Mesendoderm (in vitro differentiated cells): ENCODE data around the gene MIOS.

Experiments used
- DNase-seq: peaks from one replicate; pipeline ENCODE4 v3.0.0; 2013
- H2AK5ac ChIP-seq: 2 replicates; pipeline ENCODE4 v1.6.1; 2013; ENCODE audit warnings: low read length, inconsistent platforms
- H2BK120ac ChIP-seq: 2 replicates; pipeline ENCODE4 v1.6.1; 2013; ENCODE audit warnings: low read depth, mild to moderate bottlenecking, low read length, moderate library complexity, mixed read lengths
- H2BK15ac ChIP-seq: replicated peaks from 2 replicates; pipeline ENCODE4 v1.6.1; 2013; ENCODE audit warnings: low read depth, mild to moderate bottlenecking, moderate library complexity
- H2BK5ac ChIP-seq: 2 replicates; pipeline ENCODE4 v1.6.1; 2013; ENCODE audit warnings: low read length, inconsistent platforms
- H3K18ac ChIP-seq: 2 replicates; pipeline ENCODE4 v1.6.1; 2013; ENCODE audit warnings: mild to moderate bottlenecking, low read length, mixed read lengths
- H3K23ac ChIP-seq: one replicate; pipeline ENCODE4 v1.6.1; 2013; ENCODE audit warnings: low read length
- H3K27ac ChIP-seq: 2 replicates; pipeline ENCODE4 v1.5.1; 2013; ENCODE audit warnings: low read depth, mild to moderate bottlenecking, inconsistent platforms, low read length, moderate library complexity
- H3K27me3 ChIP-seq: 2 replicates; pipeline ENCODE4 v1.6.1; 2013; ENCODE audit warnings: low read length, control low read depth, mild to moderate bottlenecking, inconsistent platforms; ENCODE audit not compliant: insufficient read depth, poor library complexity
- H3K36me3 ChIP-seq: 2 replicates; pipeline ENCODE4 v1.6.1; 2013; ENCODE audit warnings: low read length, inconsistent platforms; ENCODE audit not compliant: control insufficient read depth, insufficient read depth
- H3K4ac ChIP-seq: one replicate; pipeline ENCODE4 v1.6.1; 2013; ENCODE audit warnings: low read depth, mild to moderate bottlenecking, low read length, moderate library complexity
- H3K4me1 ChIP-seq: 2 replicates; pipeline ENCODE4 v1.6.1; 2013; ENCODE audit warnings: low read depth, low read length, inconsistent platforms; ENCODE audit not compliant: control insufficient read depth
- H3K4me2 ChIP-seq: 2 replicates; pipeline ENCODE4 v1.6.1; 2013; ENCODE audit warnings: low read length
- H3K4me3 ChIP-seq: 2 replicates; pipeline ENCODE4 v1.5.1; 2013; ENCODE audit warnings: mild to moderate bottlenecking, low read length
- H3K56ac ChIP-seq: one replicate; pipeline ENCODE4 v1.6.1; 2013; ENCODE audit warnings: low read length
- H3K79me1 ChIP-seq: 2 replicates; pipeline ENCODE4 v1.6.1; 2013; ENCODE audit warnings: low read length, inconsistent platforms
- H3K79me2 ChIP-seq: 2 replicates; pipeline ENCODE4 v1.6.1; 2013; ENCODE audit warnings: mild to moderate bottlenecking, low read length; ENCODE audit not compliant: control insufficient read depth, insufficient read depth
- H3K9ac ChIP-seq: 2 replicates; pipeline ENCODE4 v1.6.1; 2013; ENCODE audit warnings: low read length, inconsistent platforms
- H4K5ac ChIP-seq: one replicate; pipeline ENCODE4 v1.6.1; 2013; ENCODE audit warnings: low read length
- H4K8ac ChIP-seq: one replicate; pipeline ENCODE4 v1.6.1; 2013; ENCODE audit warnings: low read depth, mild to moderate bottlenecking, control low read depth, low read length, moderate library complexity
- WGBS: extraction: QIAGEN DNeasy Blood & Tissue Kit; methylation state at CpG from one replicate; pipeline ENCODE4 v1.1.7; 2013; ENCODE audit warnings: low lambda C conversion rate, missing lambda C conversion rate; ENCODE audit not compliant: insufficient coverage; ENCODE audit errors: extremely low coverage; 5-methylcytosine and 5-hydroxymethylcytosine counted together

The MIOS gene

GRCh38 chr7:7564323-7564780 lies 2.3 kb upstream of the MIOS start:
- Histone ChIP-seq H3K9ac (no peak overlapping the region), H3K4ac (no peak overlapping the region), H3K79me1 (peaks cover 7% of the 10 kb centered on the region), H3K4me1 (peaks cover 4% of the 10 kb centered on the region), H4K8ac (no peak overlapping the region), H3K27ac (no peak overlapping the region), H3K18ac (no peak overlapping the region), H3K27me3 (no peaks in the 10 kb centered on the region), H3K79me2 (peaks cover 18% of the 10 kb centered on the region), H3K4me2 (no peak overlapping the region), H2BK5ac (no peak overlapping the region), H2AK5ac (no peak overlapping the region), H3K36me3 (no peaks in the 10 kb centered on the region), H2BK15ac (peak overlapping the region; percentile 74), H4K5ac (no peak overlapping the region), H3K56ac (no peak overlapping the region), H3K23ac (no peak overlapping the region), H3K4me3 (no peak overlapping the region), H2BK120ac (no peak overlapping the region)
- 100% methylated on average over 2 of the region's 3 CpGs for WGBS
- DNase-seq, result peak; percentile 93

GRCh38 chr7:7565018-7565680 lies 1.5 kb upstream of the MIOS start:
- no peak overlapping the region for H3K4ac ChIP-seq
- DNase-seq, result no peak
- H3K4me2 ChIP-seq, result no peak overlapping the region
- no peak overlapping the region for H4K5ac ChIP-seq
- no CpG with 5 or more reads among the region's 4 CpGs for WGBS
- no peak overlapping the region for H2AK5ac ChIP-seq
- H3K79me2 ChIP-seq, result peaks cover 26% of the 10 kb centered on the region
- H2BK120ac ChIP-seq, result no peak overlapping the region
- no peaks in the 10 kb centered on the region for H3K36me3 ChIP-seq
- H3K56ac ChIP-seq, result no peak overlapping the region
- H3K23ac ChIP-seq, result no peak overlapping the region
- no peaks in the 10 kb centered on the region for H3K27me3 ChIP-seq
- H2BK15ac ChIP-seq, result no peak overlapping the region
- H3K79me1 ChIP-seq, result peaks cover 12% of the 10 kb centered on the region
- no peak overlapping the region for H2BK5ac ChIP-seq
- no peak overlapping the region for H4K8ac ChIP-seq
- H3K9ac ChIP-seq, result no peak overlapping the region
- H3K4me3 ChIP-seq, result no peak overlapping the region
- no peak overlapping the region for H3K18ac ChIP-seq
- H3K27ac ChIP-seq, result no peak overlapping the region
- H3K4me1 ChIP-seq, result peaks cover 4% of the 10 kb centered on the region

GRCh38 chr7:7565746-7566650 lies 686 bp upstream of the MIOS start:
- peak; percentile 57 for DNase-seq
- no peak overlapping the region for H2BK120ac ChIP-seq
- no peaks in the 10 kb centered on the region for H3K36me3 ChIP-seq
- no peak overlapping the region for H3K27ac ChIP-seq
- H4K5ac ChIP-seq, result no peak overlapping the region
- H3K23ac ChIP-seq, result no peak overlapping the region
- no peak overlapping the region for H3K4me2 ChIP-seq
- no peak overlapping the region for H2AK5ac ChIP-seq
- no peak overlapping the region for H3K56ac ChIP-seq
- H3K79me1 ChIP-seq, result peaks cover 14% of the 10 kb centered on the region
- no peak overlapping the region for H3K9ac ChIP-seq
- H3K4ac ChIP-seq, result no peak overlapping the region
- peaks cover 30% of the 10 kb centered on the region for H3K79me2 ChIP-seq
- no peak overlapping the region for H2BK15ac ChIP-seq
- WGBS, result no CpG with 5 or more reads among the region's 26 CpGs
- H3K4me3 ChIP-seq, result no peak overlapping the region
- no peak overlapping the region for H3K18ac ChIP-seq
- H2BK5ac ChIP-seq, result no peak overlapping the region
- no peaks in the 10 kb centered on the region for H3K27me3 ChIP-seq
- H4K8ac ChIP-seq, result no peak overlapping the region
- H3K4me1 ChIP-seq, result peaks cover 4% of the 10 kb centered on the region

GRCh38 chr7:7567898-7568531 lies 1.3 kb downstream of the MIOS start:
- H3K23ac ChIP-seq, result no peak overlapping the region
- peak overlapping the region; percentile 36 for H3K56ac ChIP-seq
- no CpG with 5 or more reads among the region's 2 CpGs for WGBS
- no peak overlapping the region for H2AK5ac ChIP-seq
- H2BK15ac ChIP-seq, result no peak overlapping the region
- H3K36me3 ChIP-seq, result no peaks in the 10 kb centered on the region
- no peak overlapping the region for H4K5ac ChIP-seq
- no peak overlapping the region for H3K27ac ChIP-seq
- H2BK5ac ChIP-seq, result no peak overlapping the region
- H3K4me3 ChIP-seq, result no peak overlapping the region
- H3K4me1 ChIP-seq, result peaks cover 4% of the 10 kb centered on the region
- H3K9ac ChIP-seq, result peak overlapping the region; percentile 90
- peak overlapping the region; percentile 60 for H3K4me2 ChIP-seq
- no peak overlapping the region for H4K8ac ChIP-seq
- no peak overlapping the region for H3K18ac ChIP-seq
- no peak overlapping the region for H3K4ac ChIP-seq
- no peaks in the 10 kb centered on the region for H3K27me3 ChIP-seq
- no peak overlapping the region for H2BK120ac ChIP-seq
- H3K79me2 ChIP-seq, result peaks cover 34% of the 10 kb centered on the region
- no peak for DNase-seq
- peaks cover 14% of the 10 kb centered on the region for H3K79me1 ChIP-seq

GRCh38 chr7:7568553-7568952 lies 1.9 kb downstream of the MIOS start:
- Histone ChIP-seq H2BK15ac (no peak overlapping the region), H3K18ac (no peak overlapping the region), H3K79me2 (peaks cover 35% of the 10 kb centered on the region), H4K8ac (no peak overlapping the region), H3K79me1 (peaks cover 14% of the 10 kb centered on the region), H3K23ac (no peak overlapping the region), H3K36me3 (no peaks in the 10 kb centered on the region), H3K4ac (no peak overlapping the region), H3K4me2 (peak overlapping the region; percentile 46), H3K4me1 (peaks cover 4% of the 10 kb centered on the region), H2AK5ac (no peak overlapping the region), H4K5ac (no peak overlapping the region), H3K56ac (peak overlapping the region; percentile 36), H3K4me3 (no peak overlapping the region), H2BK5ac (no peak overlapping the region), H3K27me3 (no peaks in the 10 kb centered on the region), H3K9ac (peak overlapping the region; percentile 33), H3K27ac (no peak overlapping the region), H2BK120ac (no peak overlapping the region)
- no peak for DNase-seq
- WGBS, result no CpG with 5 or more reads among the region's 4 CpGs
